Esophagus (tissue), 2 donors: ENCODE data around the gene PRC1. TPM values are rescaled to one million over a fixed set of nuclear protein-coding genes. Genes with fewer than 3 reads are reported as not detected.
"Not testable (repeated sequence)": the region's sequence is repeated elsewhere in the genome, so short reads cannot be mapped to it uniquely, and the experiment has no call there.

ENCODE experiments used
- H3K27ac ChIP-seq, 2 donors: one replicate each; pipeline ENCODE4 v1.5.1; 2013; ENCODE audit warnings: low read depth in 2 of 2, mild to moderate bottlenecking in 2 of 2, inconsistent platforms in 1 of 2, low read length in 1 of 2, moderate library complexity in 1 of 2
- H3K27me3 ChIP-seq, 2 donors: one replicate each; pipeline ENCODE4 v1.6.1; 2013; ENCODE audit warnings: low read length in 2 of 2, control low read depth in 1 of 2, mild to moderate bottlenecking in 1 of 2; ENCODE audit not compliant: insufficient read depth in 2 of 2, control insufficient read depth in 1 of 2
- H3K36me3 ChIP-seq, 2 donors: one replicate each; pipeline ENCODE4 v1.6.1; 2013; ENCODE audit warnings: low read length in 1 of 2; ENCODE audit not compliant: control insufficient read depth in 2 of 2, insufficient read depth in 2 of 2
- H3K4me1 ChIP-seq, 2 donors: one replicate each; pipeline ENCODE4 v1.6.1; 2013; ENCODE audit warnings: low read length in 1 of 2; ENCODE audit not compliant: control insufficient read depth in 2 of 2, insufficient read depth in 2 of 2
- H3K4me3 ChIP-seq, 2 donors: one replicate each; pipeline ENCODE4 v1.5.1; 2013; ENCODE audit warnings: low read length in 2 of 2, mild to moderate bottlenecking in 2 of 2, low read depth in 1 of 2, moderate library complexity in 1 of 2
- H3K9me3 ChIP-seq, 2 donors: one replicate each; pipeline ENCODE4 v1.6.1; 2013; ENCODE audit warnings: mild to moderate bottlenecking in 2 of 2, low read depth in 1 of 2, low read length in 1 of 2, moderate library complexity in 1 of 2; ENCODE audit not compliant: control insufficient read depth in 2 of 2, insufficient read depth in 1 of 2
- WGBS, 2 donors: extraction: QIAGEN DNeasy Blood & Tissue Kit; methylation state at CpG; one replicate each; pipeline ENCODE4 v1.1.7; 2013; 5-methylcytosine and 5-hydroxymethylcytosine counted together
- polyA plus RNA-seq, 2 donors: library from polyadenylated mRNA; stranded (reverse); fragments of 200-250 nt; gene quantifications; one replicate each; pipeline ENCODE4 v1.2.3, GENCODE V29; 2013
- donor health status: healthy with polysubstance abuse.
- donor health status: Bipolar disorder and iron deficiency.

Gene PRC1
- polyA plus RNA-seq, 2 donors = 41.2 to 44.1 TPM

GRCh38 chr15:90931828-90932659, 62.3 kb downstream of the PRC1 start, which contains the start of gene HDDC3:
TSS of gene HDDC3 (minus strand) at chr15:90932549. CDS start at chr15:90932540, 9 bp downstream.
- Histone ChIP-seq H3K36me3 (no peaks in the 10 kb centered on the region), H3K4me3 (peak within 1 kb of the TSS; percentile 76 to 78), H3K4me1 (peaks cover 9 to 11% of the 10 kb centered on the region in 2 donors), H3K9me3 (no peaks in the 10 kb centered on the region), H3K27ac (peak within 1 kb of the TSS; percentile 93 to 96), H3K27me3 (no peaks in the 10 kb centered on the region)
- 0 to 1% methylated on average over 46 to 52 of the region's 52 CpGs for WGBS, 2 donors

GRCh38 chr15:90931575-90931827, 62.8 kb downstream of the PRC1 start:
- Histone ChIP-seq H3K27ac (peak overlapping the region; percentile 93 to 96), H3K4me3 (peak overlapping the region in 1 of 2 donors; percentile 9), H3K9me3 (no peaks in the 10 kb centered on the region), H3K36me3 (no peaks in the 10 kb centered on the region), H3K27me3 (no peaks in the 10 kb centered on the region), H3K4me1 (peaks cover 8 to 11% of the 10 kb centered on the region in 2 donors)
- 17 to 35% methylated on average over 5 to 6 of the region's 6 CpGs for WGBS, 2 donors

GRCh38 chr15:90930861-90931574, 63.3 kb downstream of the PRC1 start:
- WGBS, 2 donors = 65 to 69% methylated on average over 15 of the region's 15 CpGs
- H3K9me3 ChIP-seq = no peaks in the 10 kb centered on the region
- H3K4me1 ChIP-seq = peaks cover 5 to 8% of the 10 kb centered on the region in 2 donors
- H3K36me3 ChIP-seq = no peaks in the 10 kb centered on the region
- H3K4me3 ChIP-seq = peak overlapping the region; percentile 10 to 74
- H3K27ac ChIP-seq = peak overlapping the region; percentile 93 to 96
- no peaks in the 10 kb centered on the region for H3K27me3 ChIP-seq

GRCh38 chr15:90929246-90930019, 64.9 kb downstream of the PRC1 start:
- Histone ChIP-seq H3K4me3 (peak overlapping the region; percentile 58 to 74), H3K36me3 (no peaks in the 10 kb centered on the region), H3K4me1 (peaks cover 0 to 5% of the 10 kb centered on the region in 2 donors), H3K9me3 (no peaks in the 10 kb centered on the region), H3K27me3 (no peaks in the 10 kb centered on the region), H3K27ac (peak overlapping the region; percentile 93 to 96)
- 47 to 49% methylated on average over 21 of the region's 21 CpGs for WGBS, 2 donors

GRCh38 chr15:90928106-90928505, 66.2 kb downstream of the PRC1 start:
- not testable (repeated sequence) for H3K4me1 ChIP-seq, H3K4me3 ChIP-seq, H3K9me3 ChIP-seq, H3K36me3 ChIP-seq, H3K27ac ChIP-seq, H3K27me3 ChIP-seq
- WGBS, 2 donors = 88 to 91% methylated on average over 7 of the region's 7 CpGs

- WGBS, 2 donors = 92 to 95% methylated on average over 10 of the region's 10 CpGs
Measured at GRCh38 chr15:90926766-90927165, 67.6 kb downstream of the PRC1 start.

GRCh38 chr15:90924375-90924774, 70.0 kb downstream of the PRC1 start:
- H3K27me3 ChIP-seq = no peaks in the 10 kb centered on the region
- peaks cover 6 to 14% of the 10 kb centered on the region in 2 donors for H3K36me3 ChIP-seq
- 79 to 81% methylated on average over 5 of the region's 5 CpGs for WGBS, 2 donors
- no peak overlapping the region for H3K4me3 ChIP-seq
- peaks cover 0 to 2% of the 10 kb centered on the region in 2 donors for H3K4me1 ChIP-seq
- H3K9me3 ChIP-seq = no peaks in the 10 kb centered on the region
- H3K27ac ChIP-seq = no peak overlapping the region

More at GRCh38 chr15:90926766-90927165, 67.6 kb downstream of the PRC1 start:
- not testable (repeated sequence) for H3K27me3 ChIP-seq, H3K4me1 ChIP-seq, H3K9me3 ChIP-seq, H3K4me3 ChIP-seq, H3K27ac ChIP-seq, H3K36me3 ChIP-seq

- H3K4me1 ChIP-seq, H3K4me3 ChIP-seq, H3K27ac ChIP-seq, H3K27me3 ChIP-seq, H3K9me3 ChIP-seq: not testable (repeated sequence)
- peaks cover 8 to 26% of the 10 kb centered on the region in 2 donors for H3K36me3 ChIP-seq
- 82 to 86% methylated on average over 7 of the region's 7 CpGs for WGBS, 2 donors
Measured at GRCh38 chr15:90922712-90923322, 71.5 kb downstream of the PRC1 start.

GRCh38 chr15:90921887-90922286, 72.4 kb downstream of the PRC1 start:
- H3K27me3 ChIP-seq = no peaks in the 10 kb centered on the region
- H3K4me1 ChIP-seq = peaks cover 0 to 3% of the 10 kb centered on the region in 2 donors
- no peaks in the 10 kb centered on the region for H3K9me3 ChIP-seq
- H3K27ac ChIP-seq = no peak overlapping the region
- H3K4me3 ChIP-seq = no peak overlapping the region
- WGBS, 2 donors = 79 to 94% methylated on average over 4 of the region's 4 CpGs
- H3K36me3 ChIP-seq = peaks cover 16 to 33% of the 10 kb centered on the region in 2 donors
